HG03097 (cell line): ENCODE results near the gene TBC1D22A.

ENCODE experiments used
- ATAC-seq: cut with Tn5 transposase; IDR thresholded peaks from one replicate; pipeline ENCODE4 v1.9.1; 2021; ENCODE audit not compliant: unreplicated experiment, low FRiP score

The TBC1D22A gene

GRCh38 chr22:47153854-47154525, 391.5 kb downstream of the TBC1D22A start:
- ATAC-seq, result no peak

GRCh38 chr22:47154621-47155081, 392.2 kb downstream of the TBC1D22A start:
- ATAC-seq, result no peak

GRCh38 chr22:47155131-47155885, 392.9 kb downstream of the TBC1D22A start:
- ATAC-seq, result no peak

- ATAC-seq, result no peak
Observed at GRCh38 chr22:47155912-47156311, 393.5 kb downstream of the TBC1D22A start.

- no peak for ATAC-seq
Observed at GRCh38 chr22:47156352-47157092, 394.1 kb downstream of the TBC1D22A start.

- ATAC-seq, result no peak
Observed at GRCh38 chr22:47157093-47157420, 394.6 kb downstream of the TBC1D22A start.

- no peak for ATAC-seq
Observed at GRCh38 chr22:47157486-47158270, 395.2 kb downstream of the TBC1D22A start.

- ATAC-seq, result no peak
Observed at GRCh38 chr22:47158457-47158856, 396.0 kb downstream of the TBC1D22A start.

- ATAC-seq, result no peak
Observed at GRCh38 chr22:47159592-47159991, 397.1 kb downstream of the TBC1D22A start.

- no peak for ATAC-seq
Observed at GRCh38 chr22:47160141-47160541, 397.7 kb downstream of the TBC1D22A start.

- ATAC-seq, result no peak
Observed at GRCh38 chr22:47160781-47161520, 398.5 kb downstream of the TBC1D22A start.

- ATAC-seq, result no peak
Observed at GRCh38 chr22:47161631-47162030, 399.2 kb downstream of the TBC1D22A start.

- ATAC-seq, result no peak
Observed at GRCh38 chr22:47162865-47163264, 400.4 kb downstream of the TBC1D22A start.

- no peak for ATAC-seq
Observed at GRCh38 chr22:47163481-47163855, 401.0 kb downstream of the TBC1D22A start.

- no peak for ATAC-seq
Observed at GRCh38 chr22:47163856-47164513, 401.5 kb downstream of the TBC1D22A start.

- ATAC-seq, result no peak
Observed at GRCh38 chr22:47164514-47165337, 402.3 kb downstream of the TBC1D22A start.

GRCh38 chr22:47165338-47166032, 403.0 kb downstream of the TBC1D22A start:
- ATAC-seq, result no peak

GRCh38 chr22:47166033-47166404, 403.6 kb downstream of the TBC1D22A start:
- ATAC-seq, result no peak
